ENCODE results near the gene PSMD11.

PSMD11 gene

DNA sequence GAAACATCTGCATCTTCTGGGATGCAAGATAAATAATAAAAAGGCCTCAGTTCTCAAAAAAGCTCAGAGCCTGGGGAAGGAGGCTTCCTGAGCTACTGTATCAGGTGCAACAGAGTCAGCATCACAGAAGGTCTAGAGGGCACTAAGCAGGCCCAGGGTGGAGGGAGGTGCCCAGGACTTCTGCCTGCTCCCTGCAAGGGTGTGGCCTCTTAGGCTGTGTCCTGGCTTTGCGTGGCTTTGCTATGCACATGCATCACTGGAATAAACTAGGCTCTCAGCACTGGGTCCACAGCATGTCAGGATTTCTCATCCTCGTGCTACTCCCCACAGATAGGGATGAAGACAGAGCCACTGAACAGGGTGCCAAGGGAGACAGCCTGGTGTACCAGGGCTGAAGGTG, 68.0 kb downstream of the PSMD11 start:
- Histone ChIP-seq H2AFZ (ENCODE audit: low read length) (no peak overlapping the region), H3K9me2 (ENCODE audit: low read depth, low read length) (no peaks in the 10 kb centered on the region), H3K4me1 (ENCODE audit: insufficient read depth, low read length, severe bottlenecking) (no peaks in the 10 kb centered on the region), H3K79me2 (ENCODE audit: insufficient read depth, low read length) (no peaks in the 10 kb centered on the region), H3K9ac (ENCODE audit: low read length) (no peak overlapping the region), H3K4me2 (ENCODE audit: low read length) (no peak overlapping the region), H3K27ac (ENCODE audit: low read depth, low read length, poor library complexity, severe bottlenecking) (no peak overlapping the region), H3K4me3 (ENCODE audit: low read depth, low read length, poor library complexity, severe bottlenecking) (no peak overlapping the region), H3F3A (ENCODE audit: insufficient read depth, low read length) (no peaks in the 10 kb centered on the region), H3K36me3 (ENCODE audit: insufficient read depth, low read length) (no peaks in the 10 kb centered on the region), H3K9me3 (ENCODE audit: low read length) (no peaks in the 10 kb centered on the region), H4K20me1 (ENCODE audit: insufficient read depth, low read length) (no peaks in the 10 kb centered on the region), H3K27me3 (ENCODE audit: insufficient read depth, low read length) (no peaks in the 10 kb centered on the region; the same call in none of the 2 replicates)
- TF ChIP-seq, protein P1, sequence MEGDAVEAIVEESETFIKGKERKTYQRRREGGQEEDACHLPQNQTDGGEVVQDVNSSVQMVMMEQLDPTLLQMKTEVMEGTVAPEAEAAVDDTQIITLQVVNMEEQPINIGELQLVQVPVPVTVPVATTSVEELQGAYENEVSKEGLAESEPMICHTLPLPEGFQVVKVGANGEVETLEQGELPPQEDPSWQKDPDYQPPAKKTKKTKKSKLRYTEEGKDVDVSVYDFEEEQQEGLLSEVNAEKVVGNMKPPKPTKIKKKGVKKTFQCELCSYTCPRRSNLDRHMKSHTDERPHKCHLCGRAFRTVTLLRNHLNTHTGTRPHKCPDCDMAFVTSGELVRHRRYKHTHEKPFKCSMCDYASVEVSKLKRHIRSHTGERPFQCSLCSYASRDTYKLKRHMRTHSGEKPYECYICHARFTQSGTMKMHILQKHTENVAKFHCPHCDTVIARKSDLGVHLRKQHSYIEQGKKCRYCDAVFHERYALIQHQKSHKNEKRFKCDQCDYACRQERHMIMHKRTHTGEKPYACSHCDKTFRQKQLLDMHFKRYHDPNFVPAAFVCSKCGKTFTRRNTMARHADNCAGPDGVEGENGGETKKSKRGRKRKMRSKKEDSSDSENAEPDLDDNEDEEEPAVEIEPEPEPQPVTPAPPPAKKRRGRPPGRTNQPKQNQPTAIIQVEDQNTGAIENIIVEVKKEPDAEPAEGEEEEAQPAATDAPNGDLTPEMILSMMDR (IDR thresholded peaks at IDR 0.05; ENCODE audit: low read length), result no peak
- TF ChIP-seq EZH2 (IDR thresholded peaks at IDR 0.05; ENCODE audit: borderline replicate concordance, low read length), result no peak

DNA sequence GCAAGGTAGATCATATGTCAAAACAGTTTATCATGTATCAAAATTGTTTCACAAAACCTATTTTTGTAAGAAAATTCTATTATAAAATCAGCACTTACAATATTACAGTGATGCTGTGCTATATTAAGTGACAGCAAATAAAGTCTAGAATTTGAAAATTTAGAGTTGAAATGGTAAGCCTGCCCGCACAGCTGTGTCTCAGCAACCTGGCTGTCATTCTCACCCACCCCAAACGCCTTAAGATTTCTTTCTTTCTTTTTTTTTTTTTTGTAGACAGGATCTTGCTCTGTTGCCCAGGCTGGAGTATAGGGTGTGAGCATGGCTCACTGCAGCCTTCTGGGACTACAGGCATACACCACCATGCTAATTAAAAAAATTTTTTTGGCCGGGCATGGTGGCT, 69.3 kb downstream of the PSMD11 start:
- H2AFZ ChIP-seq (ENCODE audit: low read length), result no peak overlapping the region
- no peaks in the 10 kb centered on the region for H3K36me3 ChIP-seq (ENCODE audit: insufficient read depth, low read length)
- no peaks in the 10 kb centered on the region for H3F3A ChIP-seq (ENCODE audit: insufficient read depth, low read length)
- peaks cover under 1% of the 10 kb centered on the region for H3K4me1 ChIP-seq (ENCODE audit: insufficient read depth, low read length, severe bottlenecking)
- H3K4me2 ChIP-seq (ENCODE audit: low read length), result no peak overlapping the region
- H3K9me2 ChIP-seq (ENCODE audit: low read depth, low read length), result no peaks in the 10 kb centered on the region
- H3K9me3 ChIP-seq (ENCODE audit: low read length), result no peaks in the 10 kb centered on the region
- no peak overlapping the region for H3K9ac ChIP-seq (ENCODE audit: low read length)
- H3K27me3 ChIP-seq (ENCODE audit: insufficient read depth, low read length), result no peaks in the 10 kb centered on the region; the same call in none of the 2 replicates
- H3K4me3 ChIP-seq (ENCODE audit: low read depth, low read length, poor library complexity, severe bottlenecking), result no peak overlapping the region
- TF ChIP-seq, protein P1 (IDR thresholded peaks at IDR 0.05; ENCODE audit: low read length), result no peak
- H3K79me2 ChIP-seq (ENCODE audit: insufficient read depth, low read length), result no peaks in the 10 kb centered on the region
- H4K20me1 ChIP-seq (ENCODE audit: insufficient read depth, low read length), result no peaks in the 10 kb centered on the region
- H3K27ac ChIP-seq (ENCODE audit: low read depth, low read length, poor library complexity, severe bottlenecking), result no peak overlapping the region

DNA sequence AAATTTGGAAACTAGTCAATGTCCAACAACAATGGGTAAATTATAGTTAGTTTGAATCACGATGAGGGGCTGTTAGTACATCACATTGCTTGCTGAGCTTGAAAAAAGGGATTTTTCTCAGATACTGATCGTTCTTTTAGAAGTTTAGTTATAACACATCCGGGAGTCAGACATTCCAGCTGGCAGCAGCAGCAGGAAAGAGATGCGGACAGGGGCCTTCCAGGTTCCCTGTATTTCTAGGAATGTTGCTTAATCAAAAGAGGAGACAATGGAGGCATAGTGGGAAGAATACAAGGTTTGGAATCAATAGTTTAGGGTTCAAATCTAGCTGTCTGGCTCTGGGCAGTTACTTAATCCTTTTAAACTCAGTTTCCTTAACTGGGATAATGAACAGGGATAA, 70.3 kb downstream of the PSMD11 start:
- H2AFZ ChIP-seq (ENCODE audit: low read length), result no peak overlapping the region
- no peaks in the 10 kb centered on the region for H3F3A ChIP-seq (ENCODE audit: insufficient read depth, low read length)
- H3K36me3 ChIP-seq (ENCODE audit: insufficient read depth, low read length), result no peaks in the 10 kb centered on the region
- no peaks in the 10 kb centered on the region for H3K9me2 ChIP-seq (ENCODE audit: low read depth, low read length)
- no peak overlapping the region for H3K9ac ChIP-seq (ENCODE audit: low read length)
- no peaks in the 10 kb centered on the region for H3K9me3 ChIP-seq (ENCODE audit: low read length)
- H3K79me2 ChIP-seq (ENCODE audit: insufficient read depth, low read length), result no peaks in the 10 kb centered on the region
- H4K20me1 ChIP-seq (ENCODE audit: insufficient read depth, low read length), result no peaks in the 10 kb centered on the region
- TF ChIP-seq, protein P1 (IDR thresholded peaks at IDR 0.05; ENCODE audit: low read length), result no peak
- TF ChIP-seq EZH2 (IDR thresholded peaks at IDR 0.05; ENCODE audit: borderline replicate concordance, low read length), result no peak
- peaks cover 8% of the 10 kb centered on the region for H3K4me1 ChIP-seq (ENCODE audit: insufficient read depth, low read length, severe bottlenecking)
- H3K4me2 ChIP-seq (ENCODE audit: low read length), result no peak overlapping the region
- H3K27me3 ChIP-seq (ENCODE audit: insufficient read depth, low read length), result no peaks in the 10 kb centered on the region; the same call in none of the 2 replicates
- H3K4me3 ChIP-seq (ENCODE audit: low read depth, low read length, poor library complexity, severe bottlenecking), result no peak overlapping the region
- H3K27ac ChIP-seq (ENCODE audit: low read depth, low read length, poor library complexity, severe bottlenecking), result no peak overlapping the region

Measured in OCI-LY1 (cell line).